ENCODE measurements around the gene FOLH1.
"Not testable (repeated sequence)": the region's sequence is repeated elsewhere in the genome, so short reads cannot be mapped to it uniquely, and the experiment has no call there.

- TF ChIP-seq EZH2 (IDR thresholded peaks at IDR 0.05; ENCODE audit: insufficient read depth, low read length); CTCF (IDR thresholded peaks at IDR 0.05; ENCODE audit: insufficient read depth, low read depth, low read length): not testable (repeated sequence)
Observed at GRCh38 chr11:49102356-49102755, 106.0 kb downstream of the FOLH1 start.
